Calu3 (cell line): Measurements from ENCODE around the gene TPBGL. TPM values are rescaled to one million over a fixed set of nuclear protein-coding genes. Genes with fewer than 3 reads are reported as not detected.

Experiments used
- BruUV-seq: library from RNA; stranded (reverse); fragments of 400-500 nt; replicated peaks from 2 replicates; lab custom pipeline; 2021; lab: Mats Ljungman, UMichigan
- CTCF ChIA-PET: fragments of 300-600 bp; sonication (Branson Sonifier 250); formaldehyde crosslinking; loops from one replicate; lab custom pipeline; 2022; ENCODE audit warnings: antibody characterized with exemption; lab: Charles Lee
- DNase-seq: peaks from one replicate; pipeline ENCODE4 v3.0.0; 2022
- H3K27ac Mint-ChIP-seq: one replicate; pipeline ENCODE4 v1.8.0; 2022; ENCODE audit warnings: mixed read lengths; ENCODE audit not compliant: unreplicated experiment
- H3K27me3 Mint-ChIP-seq: one replicate; pipeline ENCODE4 v1.8.0; 2022; ENCODE audit warnings: mixed read lengths; ENCODE audit not compliant: unreplicated experiment
- H3K36me3 Mint-ChIP-seq: one replicate; pipeline ENCODE4 v1.8.0; 2022; ENCODE audit warnings: mild to moderate bottlenecking, moderate library complexity, mixed read lengths; ENCODE audit not compliant: insufficient read depth, unreplicated experiment
- H3K4me1 Mint-ChIP-seq: one replicate; pipeline ENCODE4 v1.8.0; 2022; ENCODE audit warnings: mild to moderate bottlenecking, low read depth, mixed read lengths; ENCODE audit not compliant: unreplicated experiment
- H3K4me3 Mint-ChIP-seq: one replicate; pipeline ENCODE4 v1.8.0; 2022; ENCODE audit warnings: mild to moderate bottlenecking, low read depth, moderate library complexity, mixed read lengths; ENCODE audit not compliant: unreplicated experiment
- H3K9me3 Mint-ChIP-seq: one replicate; pipeline ENCODE4 v1.8.0; 2022; ENCODE audit warnings: low read depth, mixed read lengths; ENCODE audit not compliant: unreplicated experiment
- CTCF ChIP-seq: fragments of 200-600 bp; IDR thresholded peaks from one replicate; pipeline ENCODE4 v1.8.0; 2022; ENCODE audit warnings: antibody characterized with exemption; ENCODE audit not compliant: unreplicated experiment
- intact Hi-C: fragments of 100-400 bp; cut with micrococcal nuclease; formaldehyde crosslinking; loops from one replicate; pipeline ENCODE4 v1.10.0; 2022; ENCODE audit not compliant: unreplicated experiment
- total RNA-seq: library from RNA; stranded (reverse); gene quantifications from 2 replicates; pipeline ENCODE4 v1.2.3, GENCODE V29; 2022

TPBGL gene
- total RNA-seq, 1 experiment from 2014 or later, result not detected

- H3K4me1 Mint-ChIP-seq, result peaks cover 9% of the 10 kb centered on the region
- no TSS peak for BruUV-seq
- no peak for DNase-seq
- H3K9me3 Mint-ChIP-seq, result no peaks in the 10 kb centered on the region
- no peaks in the 10 kb centered on the region for H3K36me3 Mint-ChIP-seq
- no peak overlapping the region for H3K4me3 Mint-ChIP-seq
- H3K27ac Mint-ChIP-seq, result no peak overlapping the region
- intact Hi-C loops, result loop anchor here (1.0 to 2.0 kb wide), 2 partner anchors 48 to 103 kb away; no protein-coding TSS in a partner anchor
- H3K27me3 Mint-ChIP-seq, result no peaks in the 10 kb centered on the region
- TF ChIP-seq CTCF, result no peak
- CTCF ChIA-PET, result interaction anchor here (0.7 to 2.4 kb wide), 5 partner anchors 10 to 107 kb away, joined by 3 to 9 read pairs (median 5); no protein-coding TSS in a partner anchor
Measured at GRCh38 chr11:75280770-75281468, 40.3 kb downstream of the TPBGL start.

GRCh38 chr11:75281469-75282095, 41.0 kb downstream of the TPBGL start:
- H3K4me3 Mint-ChIP-seq, result no peak overlapping the region
- peaks cover 9% of the 10 kb centered on the region for H3K4me1 Mint-ChIP-seq
- CTCF ChIA-PET, result interaction anchor here (1.5 to 2.4 kb wide), 2 partner anchors 100 to 106 kb away, joined by 4 to 9 read pairs; no protein-coding TSS in a partner anchor
- DNase-seq, result no peak
- H3K9me3 Mint-ChIP-seq, result no peaks in the 10 kb centered on the region
- H3K27me3 Mint-ChIP-seq, result no peaks in the 10 kb centered on the region
- TF ChIP-seq CTCF, result no peak
- BruUV-seq, result no TSS peak
- no peak overlapping the region for H3K27ac Mint-ChIP-seq
- intact Hi-C loops, result loop anchor here (2.0 kb wide), 1 partner anchor 47 kb away; no protein-coding TSS in a partner anchor
- no peaks in the 10 kb centered on the region for H3K36me3 Mint-ChIP-seq

- H3K36me3 Mint-ChIP-seq, result peaks cover 3% of the 10 kb centered on the region
- intact Hi-C loops, result no loop called here
- CTCF ChIA-PET, result no interaction called here
Measured at GRCh38 chr11:75283391-75283931, 42.9 kb downstream of the TPBGL start.

More at GRCh38 chr11:75283391-75283931, 42.9 kb downstream of the TPBGL start:
- Mint-ChIP-seq H3K27me3 (no peaks in the 10 kb centered on the region), H3K27ac (no peak overlapping the region), H3K4me3 (no peak overlapping the region), H3K4me1 (peaks cover 9% of the 10 kb centered on the region), H3K9me3 (no peaks in the 10 kb centered on the region)
- BruUV-seq, result no TSS peak
- DNase-seq, result no peak
- TF ChIP-seq CTCF, result no peak
